GM23338 (cell line): ENCODE results near the gene TOX4. TPM values are rescaled to one million over a fixed set of nuclear protein-coding genes. Genes with fewer than 3 reads are reported as not detected.

Source experiments
- ATAC-seq: fragments of 200-7000 bp; cut with Tn5 transposase; 3 replicates; pipeline ENCODE4 v1.9.1; 2020
- DNase-seq: peaks from one replicate; pipeline ENCODE4 v3.0.0-alpha.2; 2015; ENCODE audit warnings: low spot score
- H2AFZ ChIP-seq: fragments of 200-600 bp; sonication (generic); 2 replicates; pipeline ENCODE4 v1.8.0; 2016; ENCODE audit warnings: antibody characterized with exemption, mild to moderate bottlenecking, moderate library complexity
- H3F3A ChIP-seq: fragments of 200-600 bp; sonication (generic); replicated peaks from 2 replicates; pipeline ENCODE4 v1.8.0; 2017; ENCODE audit warnings: antibody characterized with exemption, mixed run types, low read depth
- H3K27ac ChIP-seq: fragments of 200-600 bp; sonication (generic); 2 replicates; pipeline ENCODE4 v1.6.1; 2016; ENCODE audit warnings: low read depth
- H3K27me3 ChIP-seq: fragments of 200-600 bp; sonication (generic); 2 replicates; pipeline ENCODE4 v1.8.0; 2016; ENCODE audit warnings: mild to moderate bottlenecking, mixed run types, moderate library complexity; ENCODE audit not compliant: insufficient read depth
- H3K36me3 ChIP-seq: fragments of 200-600 bp; sonication (generic); 2 replicates; pipeline ENCODE4 v1.8.0; 2016; ENCODE audit warnings: mild to moderate bottlenecking; ENCODE audit not compliant: insufficient read depth
- H3K4me1 ChIP-seq: fragments of 200-600 bp; sonication (generic); 2 replicates; pipeline ENCODE4 v1.8.0; 2016; ENCODE audit warnings: mild to moderate bottlenecking, moderate library complexity; ENCODE audit not compliant: insufficient read depth
- H3K4me2 ChIP-seq: fragments of 200-600 bp; sonication (generic); 2 replicates; pipeline ENCODE4 v1.7.1; 2017; ENCODE audit warnings: mixed run types
- H3K4me3 ChIP-seq: fragments of 200-600 bp; sonication (generic); 2 replicates; pipeline ENCODE4 v1.6.1; 2016; ENCODE audit warnings: mixed run types
- H3K79me2 ChIP-seq: fragments of 200-600 bp; sonication (generic); replicated peaks from 2 replicates; pipeline ENCODE4 v1.8.0; 2017; ENCODE audit warnings: mild to moderate bottlenecking; ENCODE audit not compliant: insufficient read depth
- H3K9me2 ChIP-seq: fragments of 200-600 bp; sonication (generic); 2 replicates; pipeline ENCODE4 v1.8.0; 2017; ENCODE audit not compliant: insufficient read depth
- H4K20me1 ChIP-seq: fragments of 200-600 bp; sonication (generic); replicated peaks from 2 replicates; pipeline ENCODE4 v1.8.0; 2017; ENCODE audit warnings: mild to moderate bottlenecking; ENCODE audit not compliant: insufficient read depth
- H3K27ac Mint-ChIP-seq: 2 replicates; pipeline ENCODE4 v1.8.0; 2020; ENCODE audit warnings: inconsistent platforms, mild to moderate bottlenecking, moderate library complexity, mixed read lengths
- H3K27me3 Mint-ChIP-seq: 3 replicates; pipeline ENCODE4 v1.8.0; 2022; ENCODE audit warnings: low read depth, mild to moderate bottlenecking, moderate library complexity, mixed read lengths, inconsistent platforms; ENCODE audit not compliant: insufficient read depth, poor library complexity
- H3K36me3 Mint-ChIP-seq: 3 replicates; pipeline ENCODE4 v1.8.0; 2021; ENCODE audit warnings: low read depth, mild to moderate bottlenecking, inconsistent platforms, moderate library complexity, mixed read lengths
- H3K4me1 Mint-ChIP-seq: 3 replicates; pipeline ENCODE4 v1.8.0; 2020; ENCODE audit warnings: mild to moderate bottlenecking, inconsistent platforms, mixed read lengths
- H3K4me3 Mint-ChIP-seq: 3 replicates; pipeline ENCODE4 v1.8.0; 2021; ENCODE audit warnings: moderate library complexity, mild to moderate bottlenecking, inconsistent platforms, mixed read lengths
- H3K9me3 Mint-ChIP-seq: 3 replicates; pipeline ENCODE4 v1.8.0; 2020; ENCODE audit warnings: moderate library complexity, mild to moderate bottlenecking, inconsistent platforms, mixed read lengths
- CREB1 ChIP-seq: fragments of 250-450 bp; sonication (Bioruptor Pico); IDR thresholded peaks from 2 replicates; pipeline ENCODE4 v1.5.0; 2020; ENCODE audit warnings: low read depth, mild to moderate bottlenecking, moderate library complexity
- ETS1 ChIP-seq: IDR thresholded peaks from 2 replicates; pipeline ENCODE4 v1.6.1; 2016; ENCODE audit warnings: antibody characterized with exemption
- EZH2 ChIP-seq: fragments of 200-600 bp; sonication (generic); IDR thresholded peaks from one replicate; pipeline ENCODE4 v1.8.0; 2017; ENCODE audit warnings: antibody characterized with exemption, mild to moderate bottlenecking, low read depth; ENCODE audit not compliant: unreplicated experiment
- EZH2phosphoT487 ChIP-seq: fragments of 200-600 bp; sonication (generic); IDR thresholded peaks from one replicate; pipeline ENCODE4 v1.8.1; 2018; ENCODE audit warnings: antibody characterized with exemption; ENCODE audit not compliant: unreplicated experiment
- JUNB ChIP-seq: IDR thresholded peaks from one replicate; pipeline ENCODE4 v1.6.1; 2016; ENCODE audit warnings: antibody characterized with exemption; ENCODE audit not compliant: unreplicated experiment
- NANOG ChIP-seq: IDR thresholded peaks from 2 replicates; pipeline ENCODE4 v1.6.1; 2016; ENCODE audit warnings: antibody characterized with exemption, borderline replicate concordance
- POLR2AphosphoS5 ChIP-seq: IDR thresholded peaks from 2 replicates; pipeline ENCODE4 v1.6.1; 2016; ENCODE audit warnings: antibody characterized with exemption, low read depth
- REST ChIP-seq: IDR thresholded peaks from one replicate; pipeline ENCODE4 v1.6.1; 2018; ENCODE audit warnings: antibody characterized with exemption; ENCODE audit not compliant: unreplicated experiment
- STAT1 ChIP-seq: IDR thresholded peaks from one replicate; pipeline ENCODE4 v1.6.1; 2016; ENCODE audit warnings: antibody characterized with exemption; ENCODE audit not compliant: unreplicated experiment
- ZNF114 ChIP-seq: fragments of 250-450 bp; sonication (Bioruptor Pico); IDR thresholded peaks from 2 replicates; pipeline ENCODE4 v1.5.0; 2020; ENCODE audit warnings: mild to moderate bottlenecking, moderate library complexity
- ZNF331 ChIP-seq: fragments of 250-450 bp; sonication (Bioruptor Pico); IDR thresholded peaks from 2 replicates; pipeline ENCODE4 v1.5.0; 2020; ENCODE audit warnings: low read depth, mild to moderate bottlenecking, moderate library complexity
- polyA plus RNA-seq: library from polyadenylated mRNA; unstranded; fragments of >200 nt; fragmentation: Nextera tagmentation; extraction: Ambion mirVana; gene quantifications from 2 replicates; pipeline ENCODE4 v1.2.1, GENCODE V29; 2016
- total RNA-seq: library from RNA; depleted of rRNA; stranded (reverse); fragments of >200 nt; shearing (Covaris generic); gene quantifications from 2 replicates; pipeline ENCODE4 v1.2.3, GENCODE V29; 2014
- TF ChIP-seq, protein P1 (sequence below): fragments of 250-450 bp; sonication (Bioruptor Pico); IDR thresholded peaks from 2 replicates; pipeline ENCODE4 v1.5.0; 2020; ENCODE audit warnings: mild to moderate bottlenecking, moderate library complexity
- TF ChIP-seq, protein P2 (sequence below), 2 experiments: fragments of 200-600 bp in 1 of 2; sonication (generic) in 1 of 2; conservative IDR thresholded peaks; 2 replicates each; pipeline versions ENCODE4 v1.5.1 to v1.6.1; 2016 to 2017; ENCODE audit warnings: antibody characterized with exemption in 2 of 2, low read depth in 2 of 2, mild to moderate bottlenecking in 2 of 2, moderate library complexity in 1 of 2

Gene TOX4
- total and polyA plus RNA-seq, 2 experiments from 2014 or later, result 45.6 to 72.8 TPM

DNA sequence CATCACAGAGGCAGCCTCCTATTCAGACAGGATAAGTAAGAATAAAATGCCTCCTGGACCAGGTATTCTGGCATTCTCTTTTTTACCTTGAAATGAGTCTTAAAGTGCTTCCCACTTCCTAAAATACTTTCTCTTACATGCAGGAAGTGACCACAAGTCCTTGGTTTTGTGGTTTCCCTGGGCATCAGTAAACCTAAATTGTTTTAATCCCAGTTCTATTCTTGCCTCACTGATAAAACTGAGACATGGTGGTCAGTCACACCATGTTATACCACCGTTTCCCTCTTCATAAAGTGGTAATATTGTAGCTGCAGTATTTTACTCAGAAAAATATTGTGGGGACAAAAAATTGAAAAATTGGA lies 50.3 kb downstream of the TOX4 start:
- TF ChIP-seq REST (no peak), ZNF331 (CRISPR knock-in tag) (no peak), JUNB (no peak), ZNF114 (CRISPR knock-in tag) (no peak), STAT1 (no peak), NANOG (no peak), POLR2AphosphoS5 (no peak; the same call in 1 of the 2 replicates), ETS1 (no peak), CREB1 (CRISPR knock-in tag) (no peak), EZH2 (no peak), EZH2phosphoT487 (no peak)
- TF ChIP-seq, protein P1, sequence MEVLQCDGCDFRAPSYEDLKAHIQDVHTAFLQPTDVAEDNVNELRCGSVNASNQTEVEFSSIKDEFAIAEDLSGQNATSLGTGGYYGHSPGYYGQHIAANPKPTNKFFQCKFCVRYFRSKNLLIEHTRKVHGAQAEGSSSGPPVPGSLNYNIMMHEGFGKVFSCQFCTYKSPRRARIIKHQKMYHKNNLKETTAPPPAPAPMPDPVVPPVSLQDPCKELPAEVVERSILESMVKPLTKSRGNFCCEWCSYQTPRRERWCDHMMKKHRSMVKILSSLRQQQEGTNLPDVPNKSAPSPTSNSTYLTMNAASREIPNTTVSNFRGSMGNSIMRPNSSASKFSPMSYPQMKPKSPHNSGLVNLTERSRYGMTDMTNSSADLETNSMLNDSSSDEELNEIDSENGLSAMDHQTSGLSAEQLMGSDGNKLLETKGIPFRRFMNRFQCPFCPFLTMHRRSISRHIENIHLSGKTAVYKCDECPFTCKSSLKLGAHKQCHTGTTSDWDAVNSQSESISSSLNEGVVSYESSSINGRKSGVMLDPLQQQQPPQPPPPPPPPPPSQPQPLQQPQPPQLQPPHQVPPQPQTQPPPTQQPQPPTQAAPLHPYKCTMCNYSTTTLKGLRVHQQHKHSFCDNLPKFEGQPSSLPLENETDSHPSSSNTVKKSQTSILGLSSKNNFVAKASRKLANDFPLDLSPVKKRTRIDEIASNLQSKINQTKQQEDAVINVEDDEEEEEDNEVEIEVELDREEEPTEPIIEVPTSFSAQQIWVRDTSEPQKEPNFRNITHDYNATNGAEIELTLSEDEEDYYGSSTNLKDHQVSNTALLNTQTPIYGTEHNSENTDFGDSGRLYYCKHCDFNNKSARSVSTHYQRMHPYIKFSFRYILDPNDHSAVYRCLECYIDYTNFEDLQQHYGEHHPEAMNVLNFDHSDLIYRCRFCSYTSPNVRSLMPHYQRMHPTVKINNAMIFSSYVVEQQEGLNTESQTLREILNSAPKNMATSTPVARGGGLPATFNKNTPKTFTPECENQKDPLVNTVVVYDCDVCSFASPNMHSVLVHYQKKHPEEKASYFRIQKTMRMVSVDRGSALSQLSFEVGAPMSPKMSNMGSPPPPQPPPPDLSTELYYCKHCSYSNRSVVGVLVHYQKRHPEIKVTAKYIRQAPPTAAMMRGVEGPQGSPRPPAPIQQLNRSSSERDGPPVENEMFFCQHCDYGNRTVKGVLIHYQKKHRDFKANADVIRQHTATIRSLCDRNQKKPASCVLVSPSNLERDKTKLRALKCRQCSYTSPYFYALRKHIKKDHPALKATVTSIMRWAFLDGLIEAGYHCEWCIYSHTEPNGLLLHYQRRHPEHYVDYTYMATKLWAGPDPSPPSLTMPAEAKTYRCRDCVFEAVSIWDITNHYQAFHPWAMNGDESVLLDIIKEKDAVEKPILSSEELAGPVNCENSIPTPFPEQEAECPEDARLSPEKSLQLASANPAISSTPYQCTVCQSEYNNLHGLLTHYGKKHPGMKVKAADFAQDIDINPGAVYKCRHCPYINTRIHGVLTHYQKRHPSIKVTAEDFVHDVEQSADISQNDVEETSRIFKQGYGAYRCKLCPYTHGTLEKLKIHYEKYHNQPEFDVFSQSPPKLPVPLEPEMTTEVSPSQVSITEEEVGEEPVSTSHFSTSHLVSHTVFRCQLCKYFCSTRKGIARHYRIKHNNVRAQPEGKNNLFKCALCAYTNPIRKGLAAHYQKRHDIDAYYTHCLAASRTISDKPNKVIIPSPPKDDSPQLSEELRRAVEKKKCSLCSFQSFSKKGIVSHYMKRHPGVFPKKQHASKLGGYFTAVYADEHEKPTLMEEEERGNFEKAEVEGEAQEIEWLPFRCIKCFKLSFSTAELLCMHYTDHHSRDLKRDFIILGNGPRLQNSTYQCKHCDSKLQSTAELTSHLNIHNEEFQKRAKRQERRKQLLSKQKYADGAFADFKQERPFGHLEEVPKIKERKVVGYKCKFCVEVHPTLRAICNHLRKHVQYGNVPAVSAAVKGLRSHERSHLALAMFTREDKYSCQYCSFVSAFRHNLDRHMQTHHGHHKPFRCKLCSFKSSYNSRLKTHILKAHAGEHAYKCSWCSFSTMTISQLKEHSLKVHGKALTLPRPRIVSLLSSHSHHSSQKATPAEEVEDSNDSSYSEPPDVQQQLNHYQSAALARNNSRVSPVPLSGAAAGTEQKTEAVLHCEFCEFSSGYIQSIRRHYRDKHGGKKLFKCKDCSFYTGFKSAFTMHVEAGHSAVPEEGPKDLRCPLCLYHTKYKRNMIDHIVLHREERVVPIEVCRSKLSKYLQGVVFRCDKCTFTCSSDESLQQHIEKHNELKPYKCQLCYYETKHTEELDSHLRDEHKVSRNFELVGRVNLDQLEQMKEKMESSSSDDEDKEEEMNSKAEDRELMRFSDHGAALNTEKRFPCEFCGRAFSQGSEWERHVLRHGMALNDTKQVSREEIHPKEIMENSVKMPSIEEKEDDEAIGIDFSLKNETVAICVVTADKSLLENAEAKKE, result no peak
- TF ChIP-seq, protein P2, sequence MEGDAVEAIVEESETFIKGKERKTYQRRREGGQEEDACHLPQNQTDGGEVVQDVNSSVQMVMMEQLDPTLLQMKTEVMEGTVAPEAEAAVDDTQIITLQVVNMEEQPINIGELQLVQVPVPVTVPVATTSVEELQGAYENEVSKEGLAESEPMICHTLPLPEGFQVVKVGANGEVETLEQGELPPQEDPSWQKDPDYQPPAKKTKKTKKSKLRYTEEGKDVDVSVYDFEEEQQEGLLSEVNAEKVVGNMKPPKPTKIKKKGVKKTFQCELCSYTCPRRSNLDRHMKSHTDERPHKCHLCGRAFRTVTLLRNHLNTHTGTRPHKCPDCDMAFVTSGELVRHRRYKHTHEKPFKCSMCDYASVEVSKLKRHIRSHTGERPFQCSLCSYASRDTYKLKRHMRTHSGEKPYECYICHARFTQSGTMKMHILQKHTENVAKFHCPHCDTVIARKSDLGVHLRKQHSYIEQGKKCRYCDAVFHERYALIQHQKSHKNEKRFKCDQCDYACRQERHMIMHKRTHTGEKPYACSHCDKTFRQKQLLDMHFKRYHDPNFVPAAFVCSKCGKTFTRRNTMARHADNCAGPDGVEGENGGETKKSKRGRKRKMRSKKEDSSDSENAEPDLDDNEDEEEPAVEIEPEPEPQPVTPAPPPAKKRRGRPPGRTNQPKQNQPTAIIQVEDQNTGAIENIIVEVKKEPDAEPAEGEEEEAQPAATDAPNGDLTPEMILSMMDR (conservative IDR thresholded peaks at IDR 0.05; ENCODE audit: low read depth in 2 of 2), result no peak
- DNase-seq (no peak), ATAC-seq (no peak)
- Histone ChIP-seq H3K27ac (peak overlapping the region; percentile 99), H3K9me2 (no peaks in the 10 kb centered on the region), H3K79me2 (peaks cover 84% of the 10 kb centered on the region), H3K4me2 (peak overlapping the region; percentile 82), H4K20me1 (peaks cover 8% of the 10 kb centered on the region), H3F3A (peaks cover 18% of the 10 kb centered on the region), H3K4me1 (peaks cover 69% of the 10 kb centered on the region), H3K27me3 (no peaks in the 10 kb centered on the region), H3K36me3 (peaks cover 19% of the 10 kb centered on the region), H2AFZ (no peak overlapping the region), H3K4me3 (peak overlapping the region; percentile 74)
- Mint-ChIP-seq H3K9me3 (no peaks in the 10 kb centered on the region; the same call in 1 of the 3 replicates), H3K4me3 (peak overlapping the region; percentile 83), H3K4me1 (peaks cover 79% of the 10 kb centered on the region), H3K36me3 (peaks cover 69% of the 10 kb centered on the region), H3K27me3 (peaks cover 34% of the 10 kb centered on the region), H3K27ac (peak overlapping the region; percentile 99)
